HFF-Myc (cell line): Measurements from ENCODE around the gene CCNY.

Experiments
- DNase-seq: peaks from one replicate; pipeline ENCODE4 v3.0.0-alpha.2; 2011; ENCODE audit warnings: low read depth; ENCODE audit errors: extremely low read depth
- H3K4me3 ChIP-seq: replicated peaks from 2 replicates; pipeline ENCODE4 v1.5.1; 2011; ENCODE audit warnings: low read depth, mild to moderate bottlenecking, control low read depth, low read length
- CTCF ChIP-seq: IDR thresholded peaks from 2 replicates; pipeline ENCODE4 v1.5.1; 2012; ENCODE audit warnings: mild to moderate bottlenecking, low read depth, low read length, control low read depth; ENCODE audit errors: missing control alignments

Gene CCNY

GRCh38 chr10:35456153-35456720 lies 119.9 kb downstream of the CCNY start:
- H3K4me3 ChIP-seq = no peak overlapping the region
- no peak for DNase-seq
- no peak for TF ChIP-seq CTCF

GRCh38 chr10:35456784-35457183 lies 120.5 kb downstream of the CCNY start:
- no peak for TF ChIP-seq CTCF
- no peak for DNase-seq
- no peak overlapping the region for H3K4me3 ChIP-seq

DNA sequence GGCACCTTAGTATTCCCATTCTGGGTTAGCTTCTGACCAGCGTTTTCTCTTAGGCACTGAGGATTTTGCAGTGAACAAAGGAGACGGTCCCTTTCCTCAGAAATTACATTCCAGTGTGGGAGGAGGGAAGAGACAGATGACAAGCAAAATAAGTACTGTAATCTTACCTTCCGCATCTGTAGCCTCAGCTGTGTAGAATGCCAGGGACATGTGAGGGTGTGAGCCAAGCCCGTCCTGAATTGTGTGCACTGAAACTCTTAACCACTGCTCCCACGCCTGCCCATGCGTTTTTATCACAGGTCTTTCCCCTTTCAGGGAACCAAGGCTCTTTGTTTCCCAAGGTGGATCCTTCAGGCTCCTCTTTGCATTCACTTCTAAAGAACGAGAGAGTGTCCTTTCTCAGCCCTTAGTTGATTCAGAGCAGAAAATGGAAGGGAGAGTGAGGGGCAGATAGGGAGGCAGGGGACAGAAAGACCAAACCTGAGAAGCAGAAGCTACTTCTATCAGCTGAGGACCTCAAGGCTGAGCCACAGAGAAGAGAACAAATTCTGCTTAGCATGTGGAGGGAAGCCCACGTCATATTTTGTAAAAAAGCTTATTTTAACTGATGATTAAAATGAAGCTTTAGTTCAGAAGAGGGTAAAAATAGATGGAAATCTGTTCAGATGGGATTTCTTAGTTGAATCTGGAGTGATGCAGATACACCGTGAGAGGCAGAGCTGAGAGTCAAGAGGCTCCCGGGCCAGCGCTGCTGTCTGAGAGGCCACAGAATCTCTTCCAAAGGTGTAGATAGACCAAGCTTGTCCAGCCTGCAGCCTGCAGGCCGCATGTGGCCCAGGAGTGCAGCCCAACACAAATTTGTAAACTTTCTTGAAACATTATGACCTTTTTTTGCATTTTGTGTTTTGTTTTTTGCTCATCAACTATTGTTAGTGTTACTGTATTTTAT lies 122.5 kb downstream of the CCNY start:
- no peak overlapping the region for H3K4me3 ChIP-seq
- no peak for TF ChIP-seq CTCF
- DNase-seq = no peak

- no peak for DNase-seq
- H3K4me3 ChIP-seq = no peak overlapping the region
- no peak for TF ChIP-seq CTCF
Observed at GRCh38 chr10:35459449-35459847, 123.1 kb downstream of the CCNY start.

DNA sequence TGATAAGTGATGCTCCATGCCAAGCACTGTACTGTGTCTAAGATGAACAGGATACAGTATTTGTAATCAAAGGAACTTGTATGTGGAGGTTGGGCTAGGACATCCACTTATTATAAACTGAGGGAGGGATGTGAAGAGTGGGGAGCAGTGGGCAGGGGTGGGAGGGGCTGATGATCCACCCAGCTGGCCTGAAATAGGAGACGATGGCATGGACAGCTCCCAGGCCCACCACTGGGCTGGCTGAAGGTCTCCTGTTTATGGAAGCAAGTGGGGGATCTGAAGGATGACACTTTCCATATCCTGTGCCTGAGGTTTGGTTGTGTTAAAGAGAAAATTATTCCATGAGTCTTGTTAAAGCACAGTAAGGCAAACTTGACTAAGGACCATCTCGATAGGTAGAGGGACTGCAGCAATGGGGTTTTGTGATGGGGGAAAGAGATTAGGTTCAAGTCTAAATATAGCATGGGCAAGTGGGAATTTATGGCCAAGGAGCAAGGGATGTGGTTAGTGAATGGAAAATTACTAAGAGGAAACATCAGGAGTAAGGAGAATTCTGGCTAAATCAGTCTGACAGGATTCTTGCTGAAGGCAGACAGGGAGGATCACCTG lies 124.6 kb downstream of the CCNY start:
- H3K4me3 ChIP-seq = no peak overlapping the region
- no peak for DNase-seq
- no peak for TF ChIP-seq CTCF

DNA sequence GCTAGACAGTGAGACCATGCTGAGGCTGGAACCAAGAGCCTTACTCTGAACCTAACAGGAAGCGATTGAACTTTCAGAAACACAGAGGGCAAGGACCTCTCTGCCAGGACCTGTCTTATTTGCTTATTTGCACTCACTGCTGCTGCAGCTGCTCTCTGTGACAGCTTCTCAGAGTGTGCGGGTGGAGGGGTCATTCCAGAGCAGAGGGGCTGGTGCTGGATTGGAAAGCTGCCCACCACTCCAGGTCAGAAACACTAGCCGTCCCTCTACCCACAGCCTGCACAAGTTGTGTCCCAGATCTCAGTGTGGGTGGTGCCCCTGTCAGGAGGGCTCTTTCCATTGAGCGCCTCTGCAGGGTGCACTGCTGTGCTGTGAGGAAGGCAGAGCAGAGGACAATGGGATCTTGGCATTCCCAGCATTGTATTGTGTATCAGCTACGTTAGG lies 126.2 kb downstream of the CCNY start:
- DNase-seq = no peak
- H3K4me3 ChIP-seq = no peak overlapping the region
- TF ChIP-seq CTCF = no peak
